ENCODE data around the gene UNC5CL. TPM values are rescaled to one million over a fixed set of nuclear protein-coding genes. Genes with fewer than 3 reads are reported as not detected.

The UNC5CL gene
- 2.7 and 3.1 TPM in 2 replicates for total RNA-seq (2011; cell fraction: chromatin; rRNA removed; ENCODE audit: low replicate concordance)
- total RNA-seq (2011; cell fraction: nucleolus; rRNA removed): 1.6 and 2.0 TPM in 2 replicates
- 2.5 and 3.7 TPM in 2 replicates for total RNA-seq (2011; cell fraction: nucleoplasm; rRNA removed)
- total RNA-seq (2014; rRNA removed) (0.33 and 0.95 TPM in 2 replicates), total RNA-seq (2014; rRNA removed; fragmentation: Illumina TruSeq; extraction: Trizol) (0.35 and 0.40 TPM in 2 replicates), total RNA-seq (2015; rRNA removed; fragmentation: Illumina TruSeq; extraction: Trizol) (0.33 and 0.53 TPM in 2 replicates), total RNA-seq (2021) (0.64 and 0.78 TPM in 2 replicates), polyA plus RNA-seq (2011; rRNA removed) (0.82 and 1.7 TPM in 2 replicates), polyA plus RNA-seq (2014; fragmentation: Illumina TruSeq; extraction: Trizol) (0.59 and 0.80 TPM in 2 replicates), polyA plus RNA-seq (2014; fragmentation: Nextera tagmentation; extraction: Ambion mirVana) (under 1 TPM in 1 of 2 experiments, not detected in 1; 0.07 TPM), polyA plus RNA-seq (2014; rRNA removed) (1.8 TPM in 2 replicates), polyA minus RNA-seq (2011; rRNA and poly(A)+ RNA removed) (0.21 and 0.39 TPM in 2 replicates), Bru-seq, nascent RNA (percentile 50 among the genes with signal in this experiment), BruChase-seq, experiment 1, labeled RNA remaining after a 2-hour chase (percentile 55 among the genes with signal in this experiment), BruChase-seq, experiment 2, labeled RNA remaining after a 6-hour chase (percentile 53 among the genes with signal in this experiment)
- 0.72 and 1.2 TPM in 2 replicates for polyA plus RNA-seq (2011; cell fraction: cytosol; rRNA removed)
- 7.8 and 9.9 TPM in 2 replicates for polyA plus RNA-seq (2011; cell fraction: nucleus; rRNA removed)
- polyA plus RNA-seq (2012): 0.70 and 2.4 TPM in 2 replicates
- not detected in 2 replicates for polyA minus RNA-seq (2011; cell fraction: cytosol; rRNA and poly(A)+ RNA removed)
- 1.5 and 2.4 TPM in 2 replicates for polyA minus RNA-seq (2011; cell fraction: nucleus; rRNA and poly(A)+ RNA removed)
- long read RNA-seq, experiment 1, partial matches to known transcripts: 0 of 3 reads
- long read RNA-seq, experiment 1, other reads (novel, unspliced or antisense): 3 of 3 reads
- long read RNA-seq, experiment 2: 0 reads
- long read RNA-seq, experiment 3, partial matches to known transcripts: 0 of 1 reads
- long read RNA-seq, experiment 3, other reads (novel, unspliced or antisense): 1 of 1 reads

GRCh38 chr6:41039060-41039998 is at the start of gene UNC5CL:
Gene UNC5CL, minus strand, starts transcription at chr6:41039221. Its CDS starts 4,147 bp downstream, at chr6:41035074.
- Histone ChIP-seq H3K4me2 (ENCODE audit: insufficient read depth, low read length) (no peak within 1 kb of the TSS), H3K79me2 (ENCODE audit: control insufficient read depth, insufficient read depth, low read length) (no peaks in the 10 kb centered on the region), H3K27ac (ENCODE audit: extremely low read depth, low read depth, low read length) (no peak within 1 kb of the TSS), H3K27me3 (ENCODE audit: control insufficient read depth in 2 of 2, insufficient read depth in 2 of 2, low read length in 2 of 2) (peaks cover 0 to 13% of the 10 kb centered on the region in 2 experiments; a peak in 1 of 5 replicates), H3K9me3 (replicated peaks; ENCODE audit: control insufficient read depth, insufficient read depth, low read depth, low read length) (no peaks in the 10 kb centered on the region), H4K20me1 (replicated peaks; ENCODE audit: control insufficient read depth, insufficient read depth, low read length) (peaks cover 7% of the 10 kb centered on the region; the same call in 1 of the 2 replicates), H3K9me1 (ENCODE audit: control insufficient read depth, insufficient read depth, low read length) (peaks cover 3% of the 10 kb centered on the region), H3K36me3 (ENCODE audit: control insufficient read depth, insufficient read depth, low read length) (no peaks in the 10 kb centered on the region), H3K4me1 (replicated peaks in 1 of 2; ENCODE audit: control insufficient read depth in 2 of 2, insufficient read depth in 2 of 2, low read length in 2 of 2) (peaks cover 0 to 9% of the 10 kb centered on the region in 2 experiments; a peak in 3 of 5 replicates), H3K4me3 (no peak within 1 kb of the TSS), H2AFZ (ENCODE audit: low read depth, low read length) (no peak within 1 kb of the TSS), H3K9ac (ENCODE audit: insufficient read depth in 1 of 2, low read depth in 2 of 2, low read length in 2 of 2) (no peak within 1 kb of the TSS)
- intact Hi-C loops (cut with micrococcal nuclease): no loop called here
- no TSS peak for BruUV-seq (replicated peaks)
- peak; percentile 90 for FAIRE-seq
- peak; percentile 70 to 82 (median 80) for DNase-seq (ENCODE audit: extremely low read depth in 1 of 4, low spot score in 3 of 4)
- peak; percentile 87 for ATAC-seq
- ChIA-PET CTCF (ENCODE audit: low intra/inter-chr PET ratio) (interaction anchor here (0.7 to 1.5 kb wide), 3 partner anchors 11 to 1174 kb away, joined by 3 to 4 read pairs (median 3); no protein-coding TSS in a partner anchor), POLR2A (interaction anchor here (0.6 to 1.5 kb wide), 4 partner anchors 16 to 1781 kb away, joined by 3 to 4 read pairs (median 3); no protein-coding TSS in a partner anchor)
- in situ Hi-C loops (cut with MboI): loop anchor here (25.0 kb wide), 1 partner anchor 1677 kb away; no protein-coding TSS in a partner anchor
- WGBS (ENCODE audit: insufficient coverage, low coverage, missing lambda C conversion rate): 42% methylated on average over 10 of the region's 10 CpGs
- TF ChIP-seq FOXA1 (IDR thresholded peaks at IDR 0.05; ENCODE audit: borderline replicate concordance) (no peak), CXXC5 (CRISPR knock-in tag; IDR thresholded peaks at IDR 0.05) (no peak), SMC3 (conservative IDR thresholded peaks at IDR 0.05; ENCODE audit: insufficient read depth, low read depth, low read length) (peak; percentile 63; the same call in 1 of the 2 replicates), DMBX1 (CRISPR knock-in tag; IDR thresholded peaks at IDR 0.05; ENCODE audit: borderline replicate concordance) (no peak), PHF8 (IDR thresholded peaks at IDR 0.05; ENCODE audit: borderline replicate concordance, low read length) (no peak), L3MBTL2 (IDR thresholded peaks at IDR 0.05) (no peak), PHF21A (IDR thresholded peaks at IDR 0.05; ENCODE audit: borderline replicate concordance, low read depth) (no peak), TAF9B (IDR thresholded peaks at IDR 0.05; ENCODE audit: partially characterized antibody) (no peak), PPARD (CRISPR knock-in tag; IDR thresholded peaks at IDR 0.05) (no peak), RBM39 (optimal IDR thresholded peaks at IDR 0.05; ENCODE audit: low read depth, low read length) (no peak)
- TF ChIP-seq, protein P1, sequence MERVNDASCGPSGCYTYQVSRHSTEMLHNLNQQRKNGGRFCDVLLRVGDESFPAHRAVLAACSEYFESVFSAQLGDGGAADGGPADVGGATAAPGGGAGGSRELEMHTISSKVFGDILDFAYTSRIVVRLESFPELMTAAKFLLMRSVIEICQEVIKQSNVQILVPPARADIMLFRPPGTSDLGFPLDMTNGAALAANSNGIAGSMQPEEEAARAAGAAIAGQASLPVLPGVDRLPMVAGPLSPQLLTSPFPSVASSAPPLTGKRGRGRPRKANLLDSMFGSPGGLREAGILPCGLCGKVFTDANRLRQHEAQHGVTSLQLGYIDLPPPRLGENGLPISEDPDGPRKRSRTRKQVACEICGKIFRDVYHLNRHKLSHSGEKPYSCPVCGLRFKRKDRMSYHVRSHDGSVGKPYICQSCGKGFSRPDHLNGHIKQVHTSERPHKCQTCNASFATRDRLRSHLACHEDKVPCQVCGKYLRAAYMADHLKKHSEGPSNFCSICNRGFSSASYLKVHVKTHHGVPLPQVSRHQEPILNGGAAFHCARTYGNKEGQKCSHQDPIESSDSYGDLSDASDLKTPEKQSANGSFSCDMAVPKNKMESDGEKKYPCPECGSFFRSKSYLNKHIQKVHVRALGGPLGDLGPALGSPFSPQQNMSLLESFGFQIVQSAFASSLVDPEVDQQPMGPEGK (CRISPR knock-in tag; IDR thresholded peaks at IDR 0.05; ENCODE audit: borderline replicate concordance): no peak; the same call in 1 of the 2 replicates

Data from K562 (cell line).